GM21367 (cell line): ENCODE data around the gene STAMBP.
A peak's percentile ranks its signal among the peaks of the same experiment; 100 is the strongest.
"Not testable (repeated sequence)": the region's sequence is repeated elsewhere in the genome, so short reads cannot be mapped to it uniquely, and the experiment has no call there.

ENCODE experiments used
- ATAC-seq: cut with Tn5 transposase; IDR thresholded peaks from one replicate; pipeline ENCODE4 v1.9.1; 2021; ENCODE audit not compliant: unreplicated experiment

Gene STAMBP

GRCh38 chr2:73828818-73829570 is at the start of gene STAMBP:
Gene STAMBP (plus strand): TSS chr2:73828961. CDS start chr2:73830857, 1,896 bp downstream.
- peak; percentile 84 for ATAC-seq

DNA sequence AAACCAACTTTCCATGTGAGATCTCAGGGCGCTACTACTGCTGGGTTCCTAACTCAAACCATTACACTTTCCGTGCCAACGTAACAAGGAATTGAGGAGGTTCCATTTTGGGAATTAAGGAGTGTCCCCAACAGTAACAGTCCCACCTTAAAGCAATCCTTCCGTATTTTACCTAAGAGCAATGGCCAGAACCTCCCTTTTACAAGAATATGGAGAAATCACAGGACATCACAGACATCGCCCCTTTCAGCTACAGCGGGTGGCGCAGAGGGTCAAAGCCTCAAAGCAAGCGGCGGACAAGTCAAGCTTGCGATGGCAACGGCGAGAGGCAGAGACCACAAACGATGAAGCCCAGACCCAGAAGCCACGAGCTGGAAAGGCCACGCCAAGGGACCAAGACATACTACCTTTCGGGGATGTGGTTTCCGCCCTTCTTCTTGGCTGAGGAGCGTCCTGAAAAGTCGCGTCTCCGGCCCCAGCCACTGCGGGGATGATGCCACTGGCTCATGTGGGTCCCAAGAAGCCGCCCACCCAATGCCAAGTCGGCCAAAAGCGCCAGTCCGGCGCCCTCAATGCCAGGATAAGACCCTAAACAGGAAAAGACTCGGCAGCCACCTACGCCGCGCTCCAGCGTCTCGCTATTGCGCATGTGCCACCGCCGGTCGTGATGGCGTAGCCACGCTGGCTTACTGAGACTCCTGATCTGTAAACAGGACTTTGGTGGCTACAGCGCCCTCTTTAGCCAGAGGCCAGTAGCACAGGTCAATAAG is 49.1 kb upstream of the STAMBP start, which contains the start of gene DUSP11:
DUSP11 (minus strand) TSS at position 637 of the 770 bp plus-strand sequence; CDS start at position 508, 129 bp downstream.
- ATAC-seq: peak; percentile 97

DNA sequence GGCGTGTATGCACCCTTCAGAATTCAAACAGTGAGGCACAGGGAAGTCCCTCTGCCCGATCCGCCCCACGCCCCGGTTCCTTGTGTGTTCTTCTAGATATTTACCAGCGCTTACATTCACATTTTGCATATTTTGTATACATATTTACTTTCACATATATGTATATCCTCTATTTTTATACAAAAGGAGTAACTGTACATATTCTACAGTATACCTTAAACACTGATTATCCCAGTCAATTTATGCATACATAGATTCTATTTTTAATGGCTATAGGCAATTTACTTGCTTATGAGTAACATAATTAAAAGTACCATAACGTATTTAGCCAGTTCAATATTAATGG is 48.6 kb upstream of the STAMBP start:
- ATAC-seq: no peak

GRCh38 chr2:73783402-73783801 is 45.4 kb upstream of the STAMBP start:
- not testable (repeated sequence) for ATAC-seq

- not testable (repeated sequence) for ATAC-seq
Measured at GRCh38 chr2:73783883-73784282, 44.9 kb upstream of the STAMBP start, which contains the start of gene C2orf78. Gene C2orf78 (plus strand): TSS chr2:73784183. CDS start chr2:73784310, 127 bp downstream.

- ATAC-seq: no peak
Measured at GRCh38 chr2:73811878-73812277, 16.9 kb upstream of the STAMBP start.

GRCh38 chr2:73812635-73813034 is 16.1 kb upstream of the STAMBP start:
- ATAC-seq: no peak

GRCh38 chr2:73818296-73818695 is 10.5 kb upstream of the STAMBP start:
- ATAC-seq: no peak

DNA sequence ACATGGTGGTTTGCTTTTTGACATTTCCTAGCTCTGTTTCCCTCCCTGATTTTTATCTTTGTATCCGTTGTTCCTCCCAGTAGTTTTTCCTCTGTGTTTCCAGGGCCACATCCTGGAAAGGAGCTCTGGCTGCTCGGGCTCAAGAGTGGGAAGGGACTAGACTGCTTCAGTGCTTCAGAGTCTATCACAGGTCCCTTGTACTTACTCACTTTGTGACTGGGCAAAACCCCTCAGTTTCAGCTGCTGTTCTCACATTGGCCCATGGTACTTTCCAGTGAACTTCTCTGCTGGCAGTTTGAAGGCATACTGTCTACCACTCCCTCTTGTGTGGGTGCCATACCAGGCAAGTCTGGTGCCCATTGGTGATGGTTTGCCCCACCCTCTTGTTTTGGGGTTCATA is 7.5 kb upstream of the STAMBP start:
- ATAC-seq: peak; percentile 59

GRCh38 chr2:73821669-73822068 is 7.1 kb upstream of the STAMBP start:
- ATAC-seq: no peak

- ATAC-seq: peak; percentile 40
Measured at GRCh38 chr2:73822276-73822675, 6.5 kb upstream of the STAMBP start.

GRCh38 chr2:73822991-73823390 is 5.8 kb upstream of the STAMBP start:
- ATAC-seq: no peak

DNA sequence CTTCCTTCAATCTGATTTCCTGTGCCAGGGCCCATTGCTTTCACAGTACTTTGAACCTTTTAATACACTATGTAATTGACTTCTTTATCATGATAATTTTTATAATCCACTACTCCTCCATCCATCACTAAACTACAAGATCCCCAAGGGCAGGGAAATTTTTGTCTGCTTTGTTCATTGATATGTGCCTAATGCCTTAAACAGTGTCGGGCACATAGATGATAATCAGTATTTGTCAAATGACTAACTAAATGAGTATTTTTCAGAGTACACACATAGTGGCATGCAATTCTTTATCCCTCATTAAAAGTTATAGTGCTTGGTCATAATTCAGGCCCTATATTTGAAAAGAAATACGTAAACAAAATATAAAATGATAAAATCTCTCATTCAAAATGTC is 5.3 kb upstream of the STAMBP start:
- no peak for ATAC-seq

DNA sequence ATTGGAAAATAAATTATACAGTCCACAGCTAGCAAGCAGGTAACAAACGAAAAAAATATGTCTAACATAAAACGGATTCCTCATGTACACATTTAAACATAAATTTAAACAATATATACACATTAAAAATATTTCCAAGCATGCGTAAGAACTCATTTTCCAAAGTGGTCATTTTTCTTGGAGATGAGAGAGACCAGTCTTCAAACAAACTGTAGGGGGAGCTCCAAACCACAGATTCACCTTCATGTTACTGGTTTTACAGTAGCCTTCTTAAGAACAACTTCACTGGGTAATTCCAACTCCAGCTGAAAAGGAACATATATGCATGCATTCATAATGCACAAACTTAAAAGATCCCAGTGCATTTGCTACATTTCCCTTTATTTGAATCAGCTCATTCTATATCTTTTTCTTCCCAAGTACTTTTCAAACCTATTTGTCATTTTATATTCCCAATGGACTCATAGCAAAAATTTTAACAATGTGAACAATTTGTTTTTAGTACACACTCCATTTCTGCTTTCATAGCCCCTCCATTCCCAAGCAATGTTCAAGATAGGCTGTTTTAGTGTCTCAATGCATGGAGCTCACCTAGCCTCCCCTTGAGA is 4.7 kb upstream of the STAMBP start:
- no peak for ATAC-seq

- ATAC-seq: no peak
Measured at GRCh38 chr2:73825408-73825807, 3.4 kb upstream of the STAMBP start.

DNA sequence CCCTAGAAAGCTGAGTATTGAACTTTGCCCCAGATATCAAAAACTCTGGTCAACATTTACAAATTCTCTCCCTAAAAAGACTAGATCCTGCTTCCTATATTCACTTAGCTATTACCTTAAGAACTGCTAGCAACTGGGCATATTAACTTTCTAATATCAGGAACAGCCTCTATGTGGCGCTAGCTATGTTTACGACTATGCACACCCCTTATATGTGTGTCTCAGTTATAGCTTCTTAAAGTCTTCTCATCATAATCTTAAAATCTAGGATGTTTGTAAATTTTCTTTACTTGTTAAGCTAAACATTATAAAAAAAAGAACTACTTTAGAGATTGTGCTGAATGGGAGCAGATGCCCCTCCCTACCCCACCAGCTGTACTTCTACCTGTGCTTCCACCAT is 1.7 kb upstream of the STAMBP start:
- ATAC-seq: no peak

DNA sequence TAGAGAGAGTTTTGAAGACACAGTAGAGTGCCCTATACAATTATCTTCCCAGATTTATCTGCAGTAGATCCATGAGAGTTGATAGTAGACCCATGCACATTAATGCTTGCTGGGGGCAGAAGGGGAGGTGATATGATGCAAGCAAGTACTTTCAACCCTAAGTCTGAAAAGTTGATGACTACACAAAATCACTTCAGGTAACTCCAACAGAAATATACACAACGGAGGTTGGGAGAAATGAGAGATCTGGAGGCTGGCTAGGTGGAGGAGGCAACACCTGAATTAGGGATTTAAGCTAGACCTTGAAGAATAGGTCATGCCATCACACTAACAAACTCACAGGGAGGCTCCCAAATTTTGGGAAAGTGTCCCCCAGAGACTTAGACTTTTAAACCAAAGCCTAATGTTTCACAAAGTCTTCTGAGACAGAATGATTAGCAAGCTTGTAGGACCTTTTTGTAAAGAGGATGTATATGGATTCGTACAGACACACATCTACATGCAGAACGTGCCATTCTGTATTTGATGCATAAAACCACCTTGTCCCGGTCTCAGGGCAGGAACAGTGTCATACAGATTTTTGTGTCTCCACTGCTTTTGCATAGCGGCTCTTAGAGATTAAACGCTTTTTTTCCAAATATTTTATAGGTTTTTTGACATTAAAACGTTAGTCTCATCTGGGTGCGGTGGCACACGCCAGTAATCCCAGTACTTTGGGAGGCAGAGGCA is 937 bp upstream of the STAMBP start:
- no peak for ATAC-seq

DNA sequence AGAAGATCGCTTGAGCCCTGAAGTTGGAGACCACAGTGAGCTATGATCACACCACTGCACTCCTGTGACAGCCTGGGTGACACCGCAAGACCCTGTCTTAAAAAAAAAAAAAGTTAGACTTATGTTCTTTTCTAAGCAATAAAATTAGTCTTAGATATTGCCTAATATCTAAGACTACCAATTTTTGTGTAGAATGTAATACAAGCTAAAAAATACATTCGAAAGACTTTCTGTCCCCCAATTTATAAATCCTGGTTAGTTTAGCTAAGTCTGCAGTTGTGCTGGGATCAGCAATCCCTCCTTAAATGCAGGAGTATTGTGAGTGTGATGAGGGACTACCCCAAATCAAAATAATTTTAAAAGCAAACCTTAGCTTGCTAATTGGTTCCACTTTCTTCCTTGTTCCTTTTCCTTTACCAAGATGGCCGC is 358 bp upstream of the STAMBP start:
- ATAC-seq: no peak

DNA sequence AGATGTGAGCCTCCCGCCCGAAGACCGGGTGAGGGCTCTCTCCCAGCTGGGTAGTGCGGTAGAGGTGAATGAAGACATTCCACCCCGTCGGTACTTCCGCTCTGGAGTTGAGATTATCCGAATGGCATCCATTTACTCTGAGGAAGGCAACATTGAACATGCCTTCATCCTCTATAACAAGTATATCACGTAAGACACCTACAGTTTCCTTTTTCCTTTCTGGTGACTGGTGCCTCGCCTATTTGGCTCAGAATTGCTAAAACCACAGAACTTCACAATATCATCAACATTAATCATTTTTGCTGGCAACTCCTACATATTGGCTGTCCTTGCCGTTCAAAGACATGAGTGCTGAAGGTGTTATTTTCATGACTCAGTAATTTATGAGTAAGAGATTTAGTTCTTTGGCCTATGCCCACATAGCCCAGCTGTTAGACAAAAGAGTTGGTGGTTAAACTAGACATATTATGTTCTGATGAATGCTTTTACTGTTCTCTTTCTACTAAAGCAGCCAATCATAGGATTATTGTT is 2.2 kb downstream of the STAMBP start:
- no peak for ATAC-seq

DNA sequence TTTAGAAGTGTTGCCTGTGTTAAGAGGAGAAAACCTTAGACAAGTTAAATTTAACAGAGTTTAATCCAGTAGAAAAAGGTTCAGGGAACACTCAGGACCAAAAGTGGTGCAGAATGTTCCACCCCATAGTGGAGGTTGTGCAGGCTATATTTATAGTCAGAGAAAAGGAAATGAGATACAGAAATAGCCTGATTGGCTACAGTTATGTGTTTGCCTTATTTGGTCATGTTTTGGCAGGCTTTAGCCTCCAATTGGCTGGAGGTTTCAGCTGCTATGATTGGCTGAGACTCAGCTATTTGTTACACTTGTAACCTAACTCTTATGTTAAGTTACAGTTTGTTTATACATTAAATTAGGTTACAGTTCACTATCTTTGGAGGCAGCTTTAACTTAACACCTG is 4.2 kb downstream of the STAMBP start:
- no peak for ATAC-seq
